Uterus (tissue), 2 donors: ENCODE measurements around the gene APOL5.
"Not testable (repeated sequence)": the region's sequence is repeated elsewhere in the genome, so short reads cannot be mapped to it uniquely, and the experiment has no call there.

ENCODE experiments used
- POLR2A ChIP-seq, 2 donors: fragments of 450-650 bp; IDR thresholded peaks; one replicate each; pipeline ENCODE4 v1.6.1; 2016; ENCODE audit warnings: antibody characterized with exemption in 2 of 2, mild to moderate bottlenecking in 1 of 2, moderate library complexity in 1 of 2
- TF ChIP-seq, protein P1 (sequence below), 4 experiments: fragments of 200-600 bp in 2 of 4; fragments of 450-650 bp in 2 of 4; sonication (generic) in 2 of 4; IDR thresholded peaks; one replicate each; pipeline ENCODE4 v1.5.1; 2016 to 2019; ENCODE audit warnings: antibody characterized with exemption in 4 of 4, mild to moderate bottlenecking in 2 of 4, moderate library complexity in 1 of 4

GRCh38 chr22:35676065-35676464, 41.6 kb upstream of the APOL5 start:
- TF ChIP-seq POLR2A (IDR thresholded peaks at IDR 0.05) = not testable (repeated sequence)
- TF ChIP-seq, protein P1, sequence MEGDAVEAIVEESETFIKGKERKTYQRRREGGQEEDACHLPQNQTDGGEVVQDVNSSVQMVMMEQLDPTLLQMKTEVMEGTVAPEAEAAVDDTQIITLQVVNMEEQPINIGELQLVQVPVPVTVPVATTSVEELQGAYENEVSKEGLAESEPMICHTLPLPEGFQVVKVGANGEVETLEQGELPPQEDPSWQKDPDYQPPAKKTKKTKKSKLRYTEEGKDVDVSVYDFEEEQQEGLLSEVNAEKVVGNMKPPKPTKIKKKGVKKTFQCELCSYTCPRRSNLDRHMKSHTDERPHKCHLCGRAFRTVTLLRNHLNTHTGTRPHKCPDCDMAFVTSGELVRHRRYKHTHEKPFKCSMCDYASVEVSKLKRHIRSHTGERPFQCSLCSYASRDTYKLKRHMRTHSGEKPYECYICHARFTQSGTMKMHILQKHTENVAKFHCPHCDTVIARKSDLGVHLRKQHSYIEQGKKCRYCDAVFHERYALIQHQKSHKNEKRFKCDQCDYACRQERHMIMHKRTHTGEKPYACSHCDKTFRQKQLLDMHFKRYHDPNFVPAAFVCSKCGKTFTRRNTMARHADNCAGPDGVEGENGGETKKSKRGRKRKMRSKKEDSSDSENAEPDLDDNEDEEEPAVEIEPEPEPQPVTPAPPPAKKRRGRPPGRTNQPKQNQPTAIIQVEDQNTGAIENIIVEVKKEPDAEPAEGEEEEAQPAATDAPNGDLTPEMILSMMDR (IDR thresholded peaks at IDR 0.05) = not testable (repeated sequence)
